HEK293 (cell line): ENCODE results near the gene SLAMF1.

ENCODE experiments used
- CTCF ChIA-PET: fragments of 350-600 bp; formaldehyde crosslinking; extraction: SDS; loops from one replicate; lab custom pipeline; 2021; ENCODE audit warnings: antibody characterized with exemption; lab: Yijun Ruan, JAX
- POLR2A ChIA-PET: fragments of 300-600 bp; formaldehyde crosslinking; extraction: SDS; loops from one replicate; lab custom pipeline; 2020; ENCODE audit warnings: antibody characterized with exemption, inconsistent platforms; lab: Yijun Ruan, JAX
- H3K27ac ChIP-seq: fragments of 200-500 bp; sonication (Bioruptor generic); 2 replicates; pipeline ENCODE4 v1.5.1; 2014; ENCODE audit warnings: low read depth, low read length, control low read depth, inconsistent platforms; ENCODE audit errors: extremely low read depth
- H3K36me3 ChIP-seq, 2 experiments: fragments of 200-500 bp in 1 of 2; sonication (Bioruptor generic) in 1 of 2; 1 replicate in 1 of 2; 2 replicates in 1 of 2; pipeline ENCODE4 v1.5.1; 2014 to 2017; ENCODE audit warnings: inconsistent platforms in 2 of 2, low read length in 2 of 2; ENCODE audit not compliant: control insufficient read depth in 2 of 2, insufficient read depth in 1 of 2
- H3K4me1 ChIP-seq: fragments of 200-500 bp; sonication (Bioruptor generic); 2 replicates; pipeline ENCODE4 v1.5.1; 2014; ENCODE audit warnings: mild to moderate bottlenecking, low read length, inconsistent platforms; ENCODE audit not compliant: control insufficient read depth, insufficient read depth
- H3K4me3 ChIP-seq: 2 replicates; pipeline ENCODE4 v1.5.1; 2011; ENCODE audit warnings: low read depth, mild to moderate bottlenecking, control low read depth, low read length, moderate library complexity
- H3K9me3 ChIP-seq: fragments of 200-500 bp; sonication (Bioruptor generic); 2 replicates; pipeline ENCODE4 v1.5.1; 2014; ENCODE audit warnings: low read depth, low read length, inconsistent platforms; ENCODE audit not compliant: control insufficient read depth, insufficient read depth
- FEZF1 ChIP-seq: fragments of 450-650 bp; formaldehyde crosslinking; IDR thresholded peaks from 2 replicates; pipeline ENCODE4 v1.5.1; 2016; ENCODE audit warnings: missing biosample characterization, missing genetic modification characterization
- GLI2 ChIP-seq: fragments of 450-650 bp; formaldehyde crosslinking; IDR thresholded peaks from 2 replicates; pipeline ENCODE4; 2017; ENCODE audit warnings: missing biosample characterization, missing genetic modification characterization, low read depth, borderline replicate concordance
- GLIS1 ChIP-seq: fragments of 450-650 bp; formaldehyde crosslinking; IDR thresholded peaks from 2 replicates; pipeline ENCODE4 v1.5.1; 2016; ENCODE audit warnings: missing biosample characterization, missing genetic modification characterization
- GLIS2 ChIP-seq: fragments of 450-650 bp; formaldehyde crosslinking; IDR thresholded peaks from 2 replicates; pipeline ENCODE4 v1.5.1; 2016; ENCODE audit warnings: missing biosample characterization, missing genetic modification characterization
- MEIS1 ChIP-seq: sonication (generic); formaldehyde crosslinking; IDR thresholded peaks from 2 replicates; pipeline ENCODE4 v1.8.1; 2022; ENCODE audit warnings: missing genetic modification reagents, mild to moderate bottlenecking, borderline replicate concordance
- RBAK ChIP-seq: fragments of 450-650 bp; formaldehyde crosslinking; IDR thresholded peaks from 2 replicates; pipeline ENCODE4 v1.5.1; 2016; ENCODE audit warnings: missing biosample characterization, missing genetic modification characterization
- SALL2 ChIP-seq: fragments of 450-650 bp; formaldehyde crosslinking; IDR thresholded peaks from 2 replicates; pipeline ENCODE4 v1.5.0; 2017; ENCODE audit warnings: missing biosample characterization, mild to moderate bottlenecking, missing genetic modification characterization, borderline replicate concordance
- SCRT2 ChIP-seq: fragments of 450-650 bp; formaldehyde crosslinking; IDR thresholded peaks from 2 replicates; pipeline ENCODE4 v1.5.1; 2016; ENCODE audit warnings: missing biosample characterization, missing genetic modification characterization
- TCF7L2 ChIP-seq: IDR thresholded peaks from 2 replicates; pipeline ENCODE4 v1.6.1; 2011; ENCODE audit warnings: low read depth, mild to moderate bottlenecking, inconsistent platforms, low read length, moderate library complexity, borderline replicate concordance
- ZBTB6 ChIP-seq: fragments of 450-650 bp; formaldehyde crosslinking; IDR thresholded peaks from 2 replicates; pipeline ENCODE4 v1.5.1; 2017; ENCODE audit warnings: missing biosample characterization, missing genetic modification characterization
- ZNF132 ChIP-seq: fragments of 450-650 bp; formaldehyde crosslinking; IDR thresholded peaks from 2 replicates; pipeline ENCODE4 v1.5.1; 2017; ENCODE audit warnings: missing biosample characterization, missing genetic modification characterization, borderline replicate concordance
- ZNF140 ChIP-seq: fragments of 450-650 bp; formaldehyde crosslinking; IDR thresholded peaks from 2 replicates; pipeline ENCODE4 v1.5.1; 2016; ENCODE audit warnings: missing biosample characterization, missing genetic modification characterization
- ZNF274 ChIP-seq, 2 experiments: fragments of 200-500 bp in 1 of 2; fragments of 450-650 bp in 1 of 2; sonication (Bioruptor generic) in 1 of 2; formaldehyde crosslinking in 1 of 2; IDR thresholded peaks; 2 replicates each; pipeline versions ENCODE4 v1.5.1 to v1.6.1; 2014 to 2016; ENCODE audit warnings: borderline replicate concordance in 1 of 2, inconsistent platforms in 1 of 2, low read length in 1 of 2, missing biosample characterization in 1 of 2, missing genetic modification characterization in 1 of 2
- ZNF311 ChIP-seq: fragments of 450-650 bp; formaldehyde crosslinking; IDR thresholded peaks from 2 replicates; pipeline ENCODE4 v1.5.1; 2017; ENCODE audit warnings: missing biosample characterization, missing genetic modification characterization, borderline replicate concordance
- ZNF366 ChIP-seq: fragments of 450-650 bp; formaldehyde crosslinking; conservative IDR thresholded peaks from 2 replicates; pipeline ENCODE4 v1.5.1; 2016; ENCODE audit warnings: missing biosample characterization, missing genetic modification characterization
- ZNF571 ChIP-seq: fragments of 450-650 bp; formaldehyde crosslinking; IDR thresholded peaks from 2 replicates; pipeline ENCODE4 v1.5.0; 2017; ENCODE audit warnings: missing biosample characterization, missing genetic modification characterization
- ZNF580 ChIP-seq: fragments of 450-650 bp; formaldehyde crosslinking; IDR thresholded peaks from 2 replicates; pipeline ENCODE4 v1.5.1; 2016; ENCODE audit warnings: missing biosample characterization, missing genetic modification characterization
- ZNF600 ChIP-seq: fragments of 450-650 bp; formaldehyde crosslinking; IDR thresholded peaks from 2 replicates; pipeline ENCODE4 v1.5.1; 2016; ENCODE audit warnings: missing biosample characterization, missing genetic modification characterization
- ZNF670 ChIP-seq: fragments of 450-650 bp; formaldehyde crosslinking; IDR thresholded peaks from 2 replicates; pipeline ENCODE4 v1.5.1; 2016; ENCODE audit warnings: missing biosample characterization, missing genetic modification characterization, low read depth
- TF ChIP-seq, protein P1 (sequence below): fragments of 450-650 bp; formaldehyde crosslinking; IDR thresholded peaks from 2 replicates; pipeline ENCODE4 v1.5.1; 2016; ENCODE audit warnings: missing biosample characterization, missing genetic modification characterization
- TF ChIP-seq, protein P2 (sequence below): fragments of 450-650 bp; formaldehyde crosslinking; IDR thresholded peaks from 2 replicates; pipeline ENCODE4 v1.5.1; 2017; ENCODE audit warnings: missing biosample characterization, missing genetic modification characterization
- TF ChIP-seq, protein P3 (sequence below): fragments of 450-650 bp; formaldehyde crosslinking; optimal IDR thresholded peaks from 2 replicates; pipeline ENCODE3; 2016; ENCODE audit warnings: missing biosample characterization, mild to moderate bottlenecking, missing genetic modification characterization

The SLAMF1 gene

GRCh38 chr1:160685266-160685665, 38.4 kb upstream of the SLAMF1 start:
- POLR2A ChIA-PET = no interaction called here
- CTCF ChIA-PET = interaction anchor here (1.0 to 1.4 kb wide), 2 partner anchors 10 to 40 kb away, joined by 3 to 9 read pairs; no protein-coding TSS in a partner anchor
- Histone ChIP-seq H3K27ac (no peak overlapping the region), H3K36me3 (no peaks in the 10 kb centered on the region), H3K4me3 (no peak overlapping the region), H3K9me3 (no peaks in the 10 kb centered on the region), H3K4me1 (no peaks in the 10 kb centered on the region)
- TF ChIP-seq FEZF1 (tag by site-specific recombination) (no peak), ZBTB6 (tag by site-specific recombination) (no peak), RBAK (tag by site-specific recombination) (no peak), GLIS1 (no peak), ZNF571 (tag by site-specific recombination) (no peak), MEIS1 (CRISPR knock-in tag) (no peak), ZNF600 (tag by site-specific recombination) (no peak)
- TF ChIP-seq, protein P1, sequence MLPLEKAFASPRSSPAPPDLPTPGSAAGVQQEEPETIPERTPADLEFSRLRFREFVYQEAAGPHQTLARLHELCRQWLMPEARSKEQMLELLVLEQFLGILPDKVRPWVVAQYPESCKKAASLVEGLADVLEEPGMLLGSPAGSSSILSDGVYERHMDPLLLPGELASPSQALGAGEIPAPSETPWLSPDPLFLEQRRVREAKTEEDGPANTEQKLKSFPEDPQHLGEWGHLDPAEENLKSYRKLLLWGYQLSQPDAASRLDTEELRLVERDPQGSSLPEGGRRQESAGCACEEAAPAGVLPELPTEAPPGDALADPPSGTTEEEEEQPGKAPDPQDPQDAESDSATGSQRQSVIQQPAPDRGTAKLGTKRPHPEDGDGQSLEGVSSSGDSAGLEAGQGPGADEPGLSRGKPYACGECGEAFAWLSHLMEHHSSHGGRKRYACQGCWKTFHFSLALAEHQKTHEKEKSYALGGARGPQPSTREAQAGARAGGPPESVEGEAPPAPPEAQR (tag by site-specific recombination) = no peak

GRCh38 chr1:160682983-160683865, 36.4 kb upstream of the SLAMF1 start:
- POLR2A ChIA-PET = no interaction called here
- CTCF ChIA-PET = interaction anchor here (0.9 to 1.5 kb wide), 5 partner anchors 11 to 699 kb away, joined by 3 to 7 read pairs (median 3); no protein-coding TSS in a partner anchor
- Histone ChIP-seq H3K4me3 (no peak overlapping the region), H3K9me3 (no peaks in the 10 kb centered on the region), H3K27ac (no peak overlapping the region), H3K36me3 (no peaks in the 10 kb centered on the region), H3K4me1 (no peaks in the 10 kb centered on the region)
- no peak for TF ChIP-seq GLI2 (tag by site-specific recombination)
- TF ChIP-seq ZNF366 (tag by site-specific recombination) = no peak
- TF ChIP-seq SCRT2 (tag by site-specific recombination) = no peak
- TF ChIP-seq, protein P2, sequence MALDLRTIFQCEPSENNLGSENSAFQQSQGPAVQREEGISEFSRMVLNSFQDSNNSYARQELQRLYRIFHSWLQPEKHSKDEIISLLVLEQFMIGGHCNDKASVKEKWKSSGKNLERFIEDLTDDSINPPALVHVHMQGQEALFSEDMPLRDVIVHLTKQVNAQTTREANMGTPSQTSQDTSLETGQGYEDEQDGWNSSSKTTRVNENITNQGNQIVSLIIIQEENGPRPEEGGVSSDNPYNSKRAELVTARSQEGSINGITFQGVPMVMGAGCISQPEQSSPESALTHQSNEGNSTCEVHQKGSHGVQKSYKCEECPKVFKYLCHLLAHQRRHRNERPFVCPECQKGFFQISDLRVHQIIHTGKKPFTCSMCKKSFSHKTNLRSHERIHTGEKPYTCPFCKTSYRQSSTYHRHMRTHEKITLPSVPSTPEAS = no peak
- TF ChIP-seq SALL2 (tag by site-specific recombination) = no peak
- no peak for TF ChIP-seq GLIS2 (tag by site-specific recombination)
- TF ChIP-seq ZNF670 = no peak
- no peak for TF ChIP-seq TCF7L2
- TF ChIP-seq ZNF132 = no peak
- TF ChIP-seq ZNF140 (tag by site-specific recombination) = no peak
- TF ChIP-seq, protein P3, sequence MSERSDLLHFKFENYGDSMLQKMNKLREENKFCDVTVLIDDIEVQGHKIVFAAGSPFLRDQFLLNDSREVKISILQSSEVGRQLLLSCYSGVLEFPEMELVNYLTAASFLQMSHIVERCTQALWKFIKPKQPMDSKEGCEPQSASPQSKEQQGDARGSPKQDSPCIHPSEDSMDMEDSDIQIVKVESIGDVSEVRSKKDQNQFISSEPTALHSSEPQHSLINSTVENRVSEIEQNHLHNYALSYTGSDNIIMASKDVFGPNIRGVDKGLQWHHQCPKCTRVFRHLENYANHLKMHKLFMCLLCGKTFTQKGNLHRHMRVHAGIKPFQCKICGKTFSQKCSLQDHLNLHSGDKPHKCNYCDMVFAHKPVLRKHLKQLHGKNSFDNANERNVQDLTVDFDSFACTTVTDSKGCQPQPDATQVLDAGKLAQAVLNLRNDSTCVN (tag by site-specific recombination) = no peak
- TF ChIP-seq ZNF274 (IDR thresholded peaks at IDR 0.05; ENCODE audit: low read length) = no peak
- TF ChIP-seq ZNF274 (tag by site-specific recombination; IDR thresholded peaks at IDR 0.05; ENCODE audit: borderline replicate concordance) = no peak
- TF ChIP-seq ZNF311 (tag by site-specific recombination) = no peak
- TF ChIP-seq ZNF580 (tag by site-specific recombination) = no peak
